Measurements from ENCODE around the gene TRAPPC10. TPM values are rescaled to one million over a fixed set of nuclear protein-coding genes. Genes with fewer than 3 reads are reported as not detected.

TRAPPC10 gene
- total and polyA plus RNA-seq, 2 of the 8 experiments (the other 6 are each of a cell fraction or from before 2014, with no cell fraction given) = 18.5 to 29.8 TPM

- TF ChIP-seq TAF7 (optimal IDR thresholded peaks at IDR 0.05; ENCODE audit: borderline replicate concordance, low read depth, low read length) (no peak), CHD1 (IDR thresholded peaks at IDR 0.05; ENCODE audit: low read depth, low read length) (no peak), BRCA1 (IDR thresholded peaks at IDR 0.05; ENCODE audit: low read depth, low read length) (no peak), SUZ12 (IDR thresholded peaks at IDR 0.05; ENCODE audit: low read length) (no peak), MAFK (IDR thresholded peaks at IDR 0.05; ENCODE audit: low read depth, low read length) (no peak), CBX8 (IDR thresholded peaks at IDR 0.05; ENCODE audit: borderline replicate concordance, low read depth, low read length) (no peak), BCL11A (IDR thresholded peaks at IDR 0.05; ENCODE audit: low read depth in 2 of 2, low read length in 2 of 2) (no peak)
These were observed 46.1 kb upstream of the TRAPPC10 start (continued) for GRCh38 chr21:43965911-43966585.
